HepG2 (cell line): ENCODE results near the gene TPX2. TPM values are rescaled to one million over a fixed set of nuclear protein-coding genes. Genes with fewer than 3 reads are reported as not detected.

ENCODE experiments used
- CCDC6 ChIP-seq: sonication (generic); formaldehyde crosslinking; IDR thresholded peaks from 2 replicates; pipeline ENCODE4 v1.8.1; 2022; ENCODE audit warnings: mild to moderate bottlenecking, missing genetic modification reagents, moderate library complexity
- CREB3 ChIP-seq: sonication (generic); formaldehyde crosslinking; IDR thresholded peaks from 2 replicates; pipeline ENCODE4 v1.5.0; 2020; ENCODE audit warnings: missing genetic modification reagents
- GATAD1 ChIP-seq: IDR thresholded peaks from 2 replicates; pipeline ENCODE4 v1.6.1; 2016; ENCODE audit warnings: missing genetic modification reagents, missing compliant biosample characterization
- NFKBIZ ChIP-seq: IDR thresholded peaks from 2 replicates; pipeline ENCODE4 v1.6.1; 2018; ENCODE audit warnings: missing genetic modification reagents, missing compliant biosample characterization
- POLR2AphosphoS2 ChIP-seq: IDR thresholded peaks from 2 replicates; pipeline ENCODE4 v1.6.1; 2011; ENCODE audit warnings: low read depth, low read length, improper control_type of control experiment
- RFX5 ChIP-seq: IDR thresholded peaks from 2 replicates; pipeline ENCODE4 v1.6.1; 2011; ENCODE audit warnings: low read depth, low read length, improper control_type of control experiment
- ZBTB38 ChIP-seq: sonication (generic); formaldehyde crosslinking; IDR thresholded peaks from 2 replicates; pipeline ENCODE4 v1.5.1; 2020; ENCODE audit warnings: mild to moderate bottlenecking, missing genetic modification reagents
- ZEB1 ChIP-seq: IDR thresholded peaks from 2 replicates; pipeline ENCODE4 v1.6.1; 2012; ENCODE audit warnings: mild to moderate bottlenecking, low read depth, inconsistent platforms; ENCODE audit not compliant: insufficient replicate concordance
- ZNF839 ChIP-seq: sonication (generic); formaldehyde crosslinking; IDR thresholded peaks from 2 replicates; pipeline ENCODE4 v1.4.0; 2020; ENCODE audit warnings: missing genetic modification reagents, mild to moderate bottlenecking, borderline replicate concordance
- polyA plus RNA-seq, 8 experiments: library from polyadenylated mRNA; depleted of rRNA in 3 of 8; stranded (reverse) in 7 of 8; unstranded in 1 of 8; fragments of >200 nt; fragmentation: Illumina TruSeq in 4 of 8; extraction: Trizol in 4 of 8; gene quantifications; 2 replicates each; pipeline versions ENCODE4 v1.2.1 to v1.2.3, GENCODE V29; 2011 to 2016; ENCODE audit warnings: low read depth in 4 of 8, missing spikeins in 1 of 8, mixed read lengths in 1 of 8; ENCODE audit not compliant: insufficient read depth in 1 of 8
- total RNA-seq, 5 experiments: library from RNA; depleted of rRNA; stranded (reverse); fragments of >200 nt; fragmentation: Illumina TruSeq; extraction: Trizol; gene quantifications; 2 replicates each; pipeline ENCODE4 v1.2.3, GENCODE V29; 2016; ENCODE audit warnings: low read depth in 1 of 5
- TF ChIP-seq, protein P1 (sequence below): sonication (generic); formaldehyde crosslinking; IDR thresholded peaks from 2 replicates; pipeline ENCODE4 v1.4.0; 2020; ENCODE audit warnings: missing genetic modification reagents
- TF ChIP-seq, protein P2 (sequence below): sonication (generic); formaldehyde crosslinking; conservative IDR thresholded peaks from 2 replicates; pipeline ENCODE4 v1.8.0; 2022; ENCODE audit warnings: missing genetic modification reagents
- TF ChIP-seq, protein P3 (sequence below): sonication (generic); formaldehyde crosslinking; IDR thresholded peaks from 2 replicates; pipeline ENCODE4 v1.4.0; 2020; ENCODE audit warnings: missing genetic modification reagents
- TF ChIP-seq, protein P4 (sequence below): IDR thresholded peaks from 2 replicates; pipeline ENCODE4 v1.6.1; 2018; ENCODE audit warnings: missing genetic modification reagents

Gene TPX2
- total and polyA plus RNA-seq, 2 of the 13 experiments (the other 11 are each of a cell fraction or from before 2014, with no cell fraction given) = 34.3 to 124 TPM

GRCh38 chr20:31719644-31720485 is 19.2 kb upstream of the TPX2 start (continued):
- TF ChIP-seq CREB3 (CRISPR knock-in tag) (peak; percentile 42; the same call in 1 of the 2 replicates), ZBTB38 (CRISPR knock-in tag) (no peak; the same call in 1 of the 2 replicates), POLR2AphosphoS2 (no peak; the same call in 1 of the 2 replicates), RFX5 (no peak), NFKBIZ (CRISPR knock-in tag) (peak; percentile 65), ZNF839 (no peak), ZEB1 (peak; percentile 92), GATAD1 (peak; percentile 73), CCDC6 (CRISPR knock-in tag) (peak; percentile 30; the same call in 1 of the 2 replicates)
- TF ChIP-seq, protein P1, sequence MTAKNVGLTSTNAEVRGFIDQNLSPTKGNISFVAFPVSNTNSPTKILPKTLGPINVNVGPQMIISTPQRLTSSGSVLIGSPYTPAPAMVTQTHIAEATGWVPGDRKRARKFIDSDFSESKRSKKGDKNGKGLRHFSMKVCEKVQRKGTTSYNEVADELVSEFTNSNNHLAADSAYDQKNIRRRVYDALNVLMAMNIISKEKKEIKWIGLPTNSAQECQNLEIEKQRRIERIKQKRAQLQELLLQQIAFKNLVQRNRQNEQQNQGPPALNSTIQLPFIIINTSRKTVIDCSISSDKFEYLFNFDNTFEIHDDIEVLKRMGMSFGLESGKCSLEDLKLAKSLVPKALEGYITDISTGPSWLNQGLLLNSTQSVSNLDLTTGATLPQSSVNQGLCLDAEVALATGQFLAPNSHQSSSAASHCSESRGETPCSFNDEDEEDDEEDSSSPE = no peak
- TF ChIP-seq, protein P2, sequence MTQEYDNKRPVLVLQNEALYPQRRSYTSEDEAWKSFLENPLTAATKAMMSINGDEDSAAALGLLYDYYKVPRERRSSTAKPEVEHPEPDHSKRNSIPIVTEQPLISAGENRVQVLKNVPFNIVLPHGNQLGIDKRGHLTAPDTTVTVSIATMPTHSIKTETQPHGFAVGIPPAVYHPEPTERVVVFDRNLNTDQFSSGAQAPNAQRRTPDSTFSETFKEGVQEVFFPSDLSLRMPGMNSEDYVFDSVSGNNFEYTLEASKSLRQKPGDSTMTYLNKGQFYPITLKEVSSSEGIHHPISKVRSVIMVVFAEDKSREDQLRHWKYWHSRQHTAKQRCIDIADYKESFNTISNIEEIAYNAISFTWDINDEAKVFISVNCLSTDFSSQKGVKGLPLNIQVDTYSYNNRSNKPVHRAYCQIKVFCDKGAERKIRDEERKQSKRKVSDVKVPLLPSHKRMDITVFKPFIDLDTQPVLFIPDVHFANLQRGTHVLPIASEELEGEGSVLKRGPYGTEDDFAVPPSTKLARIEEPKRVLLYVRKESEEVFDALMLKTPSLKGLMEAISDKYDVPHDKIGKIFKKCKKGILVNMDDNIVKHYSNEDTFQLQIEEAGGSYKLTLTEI = no peak
- TF ChIP-seq, protein P3, sequence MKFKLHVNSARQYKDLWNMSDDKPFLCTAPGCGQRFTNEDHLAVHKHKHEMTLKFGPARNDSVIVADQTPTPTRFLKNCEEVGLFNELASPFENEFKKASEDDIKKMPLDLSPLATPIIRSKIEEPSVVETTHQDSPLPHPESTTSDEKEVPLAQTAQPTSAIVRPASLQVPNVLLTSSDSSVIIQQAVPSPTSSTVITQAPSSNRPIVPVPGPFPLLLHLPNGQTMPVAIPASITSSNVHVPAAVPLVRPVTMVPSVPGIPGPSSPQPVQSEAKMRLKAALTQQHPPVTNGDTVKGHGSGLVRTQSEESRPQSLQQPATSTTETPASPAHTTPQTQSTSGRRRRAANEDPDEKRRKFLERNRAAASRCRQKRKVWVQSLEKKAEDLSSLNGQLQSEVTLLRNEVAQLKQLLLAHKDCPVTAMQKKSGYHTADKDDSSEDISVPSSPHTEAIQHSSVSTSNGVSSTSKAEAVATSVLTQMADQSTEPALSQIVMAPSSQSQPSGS (CRISPR knock-in tag) = peak; percentile 69
- TF ChIP-seq, protein P4, sequence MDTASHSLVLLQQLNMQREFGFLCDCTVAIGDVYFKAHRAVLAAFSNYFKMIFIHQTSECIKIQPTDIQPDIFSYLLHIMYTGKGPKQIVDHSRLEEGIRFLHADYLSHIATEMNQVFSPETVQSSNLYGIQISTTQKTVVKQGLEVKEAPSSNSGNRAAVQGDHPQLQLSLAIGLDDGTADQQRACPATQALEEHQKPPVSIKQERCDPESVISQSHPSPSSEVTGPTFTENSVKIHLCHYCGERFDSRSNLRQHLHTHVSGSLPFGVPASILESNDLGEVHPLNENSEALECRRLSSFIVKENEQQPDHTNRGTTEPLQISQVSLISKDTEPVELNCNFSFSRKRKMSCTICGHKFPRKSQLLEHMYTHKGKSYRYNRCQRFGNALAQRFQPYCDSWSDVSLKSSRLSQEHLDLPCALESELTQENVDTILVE (CRISPR knock-in tag) = peak; percentile 76
